ENCODE results near the gene NPEPL1. TPM values are rescaled to one million over a fixed set of nuclear protein-coding genes. Genes with fewer than 3 reads are reported as not detected.

Gene NPEPL1
- total and polyA plus RNA-seq, 10 of the 15 experiments (the other 5 are each of a cell fraction or from before 2014, with no cell fraction given): 0.08 to 21.3 (median 10.2) TPM

- no peak for TF ChIP-seq ZNF592 (IDR thresholded peaks at IDR 0.05)
- no peak for TF ChIP-seq KLF5 (IDR thresholded peaks at IDR 0.05; ENCODE audit: partially characterized antibody)
- no peak for TF ChIP-seq SREBF1 (IDR thresholded peaks at IDR 0.05; ENCODE audit: low read length)
- TF ChIP-seq POLR2A (IDR thresholded peaks at IDR 0.05; ENCODE audit: low read depth, low read length): peak; percentile 48
- TF ChIP-seq NBN (IDR thresholded peaks at IDR 0.05): no peak
- no peak for TF ChIP-seq SIX5 (IDR thresholded peaks at IDR 0.05; ENCODE audit: low read depth, low read length, severe bottlenecking)
- TF ChIP-seq, protein P1, sequence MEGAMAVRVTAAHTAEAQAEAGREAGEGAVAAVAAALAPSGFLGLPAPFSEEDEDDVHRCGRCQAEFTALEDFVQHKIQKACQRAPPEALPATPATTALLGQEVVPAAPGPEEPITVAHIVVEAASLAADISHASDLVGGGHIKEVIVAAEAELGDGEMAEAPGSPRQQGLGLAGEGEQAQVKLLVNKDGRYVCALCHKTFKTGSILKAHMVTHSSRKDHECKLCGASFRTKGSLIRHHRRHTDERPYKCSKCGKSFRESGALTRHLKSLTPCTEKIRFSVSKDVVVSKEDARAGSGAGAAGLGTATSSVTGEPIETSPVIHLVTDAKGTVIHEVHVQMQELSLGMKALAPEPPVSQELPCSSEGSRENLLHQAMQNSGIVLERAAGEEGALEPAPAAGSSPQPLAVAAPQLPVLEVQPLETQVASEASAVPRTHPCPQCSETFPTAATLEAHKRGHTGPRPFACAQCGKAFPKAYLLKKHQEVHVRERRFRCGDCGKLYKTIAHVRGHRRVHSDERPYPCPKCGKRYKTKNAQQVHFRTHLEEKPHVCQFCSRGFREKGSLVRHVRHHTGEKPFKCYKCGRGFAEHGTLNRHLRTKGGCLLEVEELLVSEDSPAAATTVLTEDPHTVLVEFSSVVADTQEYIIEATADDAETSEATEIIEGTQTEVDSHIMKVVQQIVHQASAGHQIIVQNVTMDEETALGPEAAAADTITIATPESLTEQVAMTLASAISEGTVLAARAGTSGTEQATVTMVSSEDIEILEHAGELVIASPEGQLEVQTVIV (IDR thresholded peaks at IDR 0.05; ENCODE audit: borderline replicate concordance, partially characterized antibody): no peak
- no peak for TF ChIP-seq CREB1 (IDR thresholded peaks at IDR 0.05; ENCODE audit: low read depth)
- TF ChIP-seq CBX5 (IDR thresholded peaks at IDR 0.05; ENCODE audit: low read depth): no peak
- TF ChIP-seq, protein P2, sequence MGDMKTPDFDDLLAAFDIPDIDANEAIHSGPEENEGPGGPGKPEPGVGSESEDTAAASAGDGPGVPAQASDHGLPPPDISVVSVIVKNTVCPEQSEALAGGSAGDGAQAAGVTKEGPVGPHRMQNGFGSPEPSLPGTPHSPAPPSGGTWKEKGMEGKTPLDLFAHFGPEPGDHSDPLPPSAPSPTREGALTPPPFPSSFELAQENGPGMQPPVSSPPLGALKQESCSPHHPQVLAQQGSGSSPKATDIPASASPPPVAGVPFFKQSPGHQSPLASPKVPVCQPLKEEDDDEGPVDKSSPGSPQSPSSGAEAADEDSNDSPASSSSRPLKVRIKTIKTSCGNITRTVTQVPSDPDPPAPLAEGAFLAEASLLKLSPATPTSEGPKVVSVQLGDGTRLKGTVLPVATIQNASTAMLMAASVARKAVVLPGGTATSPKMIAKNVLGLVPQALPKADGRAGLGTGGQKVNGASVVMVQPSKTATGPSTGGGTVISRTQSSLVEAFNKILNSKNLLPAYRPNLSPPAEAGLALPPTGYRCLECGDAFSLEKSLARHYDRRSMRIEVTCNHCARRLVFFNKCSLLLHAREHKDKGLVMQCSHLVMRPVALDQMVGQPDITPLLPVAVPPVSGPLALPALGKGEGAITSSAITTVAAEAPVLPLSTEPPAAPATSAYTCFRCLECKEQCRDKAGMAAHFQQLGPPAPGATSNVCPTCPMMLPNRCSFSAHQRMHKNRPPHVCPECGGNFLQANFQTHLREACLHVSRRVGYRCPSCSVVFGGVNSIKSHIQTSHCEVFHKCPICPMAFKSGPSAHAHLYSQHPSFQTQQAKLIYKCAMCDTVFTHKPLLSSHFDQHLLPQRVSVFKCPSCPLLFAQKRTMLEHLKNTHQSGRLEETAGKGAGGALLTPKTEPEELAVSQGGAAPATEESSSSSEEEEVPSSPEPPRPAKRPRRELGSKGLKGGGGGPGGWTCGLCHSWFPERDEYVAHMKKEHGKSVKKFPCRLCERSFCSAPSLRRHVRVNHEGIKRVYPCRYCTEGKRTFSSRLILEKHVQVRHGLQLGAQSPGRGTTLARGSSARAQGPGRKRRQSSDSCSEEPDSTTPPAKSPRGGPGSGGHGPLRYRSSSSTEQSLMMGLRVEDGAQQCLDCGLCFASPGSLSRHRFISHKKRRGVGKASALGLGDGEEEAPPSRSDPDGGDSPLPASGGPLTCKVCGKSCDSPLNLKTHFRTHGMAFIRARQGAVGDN (IDR thresholded peaks at IDR 0.05): 0 out of 2 replicates have a peak, but pooled peaks have one; percentile 47
- peak; percentile 44; the same call in 1 of the 2 replicates for TF ChIP-seq NR2F1 (conservative IDR thresholded peaks at IDR 0.05)
- no peak for TF ChIP-seq ESRRA (IDR thresholded peaks at IDR 0.05; ENCODE audit: low read length)
- TF ChIP-seq TBL1XR1 (IDR thresholded peaks at IDR 0.05; ENCODE audit: low read depth, low read length): 0 out of 2 replicates have a peak, but pooled peaks have one; percentile 12
- no peak for TF ChIP-seq RUNX3 (IDR thresholded peaks at IDR 0.05; ENCODE audit: low read length)
- TF ChIP-seq SMC3 (IDR thresholded peaks at IDR 0.05; ENCODE audit: borderline replicate concordance, low read length): peak; percentile 36; the same call in 1 of the 2 replicates
- TF ChIP-seq MYB (IDR thresholded peaks at IDR 0.05; ENCODE audit: borderline replicate concordance, low read depth, low read length): no peak
- TF ChIP-seq FOS (IDR thresholded peaks at IDR 0.05; ENCODE audit: borderline replicate concordance, extremely low read depth, insufficient read length): no peak
- TF ChIP-seq BHLHE40 (IDR thresholded peaks at IDR 0.05; ENCODE audit: borderline replicate concordance in 1 of 2, low read depth in 2 of 2, low read length in 1 of 2): peak in 1 of 2 experiments; percentile 19; a peak in 1 of 4 replicates
- no peak for TF ChIP-seq TCF3 (IDR thresholded peaks at IDR 0.05; ENCODE audit: borderline replicate concordance, insufficient read depth, low read depth, low read length)
- TF ChIP-seq NRF1 (conservative IDR thresholded peaks at IDR 0.05; ENCODE audit: low read depth, low read length): no peak
Observed at GRCh38 chr20:58650181-58650775, 42.3 kb upstream of the NPEPL1 start (continued).

Measured in GM12878 (cell line).